OCI-LY1 (cell line): ENCODE data around the gene USP44.
A peak's percentile ranks its signal among the peaks of the same experiment; 100 is the strongest.

Source experiments
- H2AFZ ChIP-seq: fragments of 200-600 bp; sonication (generic), shearing (Covaris generic); 2 replicates; pipeline ENCODE4 v1.6.0; 2014; ENCODE audit warnings: antibody characterized with exemption, mild to moderate bottlenecking, low read length
- H3F3A ChIP-seq: fragments of 200-600 bp; sonication (generic), shearing (Covaris generic); 2 replicates; pipeline ENCODE4 v1.6.0; 2014; ENCODE audit warnings: mild to moderate bottlenecking, antibody characterized with exemption, low read length, moderate library complexity; ENCODE audit not compliant: insufficient read depth
- H3K27ac ChIP-seq: fragments of 200-600 bp; sonication (generic); 2 replicates; pipeline ENCODE4 v1.5.1; 2014; ENCODE audit warnings: low read length, mixed run types, mild to moderate bottlenecking, low read depth; ENCODE audit not compliant: poor library complexity, severe bottlenecking
- H3K27me3 ChIP-seq: fragments of 200-600 bp; sonication (generic); 2 replicates; pipeline ENCODE4 v1.6.0; 2014; ENCODE audit warnings: antibody characterized with exemption, mild to moderate bottlenecking, low read length, moderate library complexity; ENCODE audit not compliant: insufficient read depth
- H3K36me3 ChIP-seq: fragments of 200-600 bp; sonication (generic); 2 replicates; pipeline ENCODE4 v1.6.1; 2014; ENCODE audit warnings: mild to moderate bottlenecking, antibody characterized with exemption, low read length, moderate library complexity, mixed read lengths; ENCODE audit not compliant: insufficient read depth
- H3K4me1 ChIP-seq: fragments of 200-600 bp; sonication (generic); 2 replicates; pipeline ENCODE4 v1.5.1; 2014; ENCODE audit warnings: mild to moderate bottlenecking, low read length, moderate library complexity; ENCODE audit not compliant: insufficient read depth, severe bottlenecking
- H3K4me2 ChIP-seq: fragments of 200-600 bp; sonication (generic), shearing (Covaris generic); 2 replicates; pipeline ENCODE4 v1.6.1; 2014; ENCODE audit warnings: low read length
- H3K4me3 ChIP-seq: fragments of 200-600 bp; sonication (generic); 2 replicates; pipeline ENCODE4 v1.5.1; 2014; ENCODE audit warnings: low read length, low read depth, mild to moderate bottlenecking, mixed read lengths; ENCODE audit not compliant: poor library complexity, severe bottlenecking
- H3K79me2 ChIP-seq: fragments of 200-600 bp; shearing (Covaris generic); 2 replicates; pipeline ENCODE4 v1.6.1; 2016; ENCODE audit warnings: mixed run types, low read length, mixed read lengths; ENCODE audit not compliant: insufficient read depth
- H3K9ac ChIP-seq: fragments of 200-600 bp; sonication (generic), shearing (Covaris generic); 2 replicates; pipeline ENCODE4 v1.6.1; 2014; ENCODE audit warnings: mild to moderate bottlenecking, low read length, mixed read lengths
- H3K9me2 ChIP-seq: fragments of 200-600 bp; sonication (generic), shearing (Covaris generic); 2 replicates; pipeline ENCODE4 v1.6.1; 2014; ENCODE audit warnings: low read depth, mild to moderate bottlenecking, low read length, mixed read lengths
- H3K9me3 ChIP-seq: fragments of 200-600 bp; shearing (Covaris generic); 2 replicates; pipeline ENCODE4 v1.6.1; 2014; ENCODE audit warnings: low read length, mixed read lengths
- H4K20me1 ChIP-seq: fragments of 200-600 bp; sonication (generic), shearing (Covaris generic); 2 replicates; pipeline ENCODE4 v1.6.0; 2016; ENCODE audit warnings: mild to moderate bottlenecking, low read length; ENCODE audit not compliant: insufficient read depth
- CTCF ChIP-seq: fragments of 200-600 bp; sonication (generic), shearing (Covaris generic); IDR thresholded peaks from 2 replicates; pipeline ENCODE4 v1.5.1; 2017; ENCODE audit warnings: mild to moderate bottlenecking, antibody characterized with exemption, low read length, moderate library complexity, mixed read lengths
- EZH2 ChIP-seq: fragments of 200-600 bp; sonication (generic), shearing (Covaris generic); IDR thresholded peaks from 2 replicates; pipeline ENCODE4 v1.8.0; 2017; ENCODE audit warnings: borderline replicate concordance, mixed run types, mild to moderate bottlenecking, antibody characterized with exemption, low read length, moderate library complexity, mixed read lengths

The USP44 gene

GRCh38 chr12:95473884-95474659 lies 77.2 kb downstream of the USP44 start, which contains the start of gene METAP2:
Gene METAP2, plus strand, starts transcription at chr12:95474152. Its CDS starts 28 bp downstream, at chr12:95474180.
- TF ChIP-seq EZH2 (no peak), CTCF (no peak)
- H3F3A ChIP-seq: no peaks in the 10 kb centered on the region; the same call in 1 of the 2 replicates
- peak within 1 kb of the TSS; percentile 94 for H3K9ac ChIP-seq
- peak within 1 kb of the TSS; percentile 92 for H3K4me3 ChIP-seq
- no peaks in the 10 kb centered on the region for H4K20me1 ChIP-seq
- peak within 1 kb of the TSS; percentile 97 for H3K4me2 ChIP-seq
- H3K4me1 ChIP-seq: peaks cover 26% of the 10 kb centered on the region
- peak within 1 kb of the TSS; percentile 60 for H3K27ac ChIP-seq
- no peaks in the 10 kb centered on the region for H3K27me3 ChIP-seq
- H3K9me2 ChIP-seq: no peaks in the 10 kb centered on the region
- H3K79me2 ChIP-seq: peaks cover 53% of the 10 kb centered on the region
- no peaks in the 10 kb centered on the region for H3K9me3 ChIP-seq
- peak within 1 kb of the TSS; percentile 82; the same call in 1 of the 2 replicates for H2AFZ ChIP-seq
- peaks cover 34% of the 10 kb centered on the region for H3K36me3 ChIP-seq

GRCh38 chr12:95473231-95473883 lies 77.9 kb downstream of the USP44 start:
- Histone ChIP-seq H4K20me1 (no peaks in the 10 kb centered on the region), H2AFZ (peak overlapping the region; percentile 82; the same call in 1 of the 2 replicates), H3K27ac (peak overlapping the region; percentile 60), H3K4me2 (peak overlapping the region; percentile 97), H3K9me2 (no peaks in the 10 kb centered on the region), H3K36me3 (peaks cover 27% of the 10 kb centered on the region), H3K4me3 (peak overlapping the region; percentile 92), H3F3A (no peaks in the 10 kb centered on the region; the same call in 1 of the 2 replicates), H3K27me3 (no peaks in the 10 kb centered on the region), H3K9me3 (no peaks in the 10 kb centered on the region), H3K79me2 (peaks cover 46% of the 10 kb centered on the region), H3K4me1 (peaks cover 22% of the 10 kb centered on the region), H3K9ac (peak overlapping the region; percentile 94)
- TF ChIP-seq EZH2 (no peak), CTCF (no peak)

GRCh38 chr12:95470300-95470699 lies 81.0 kb downstream of the USP44 start:
- Histone ChIP-seq H3K27me3 (no peaks in the 10 kb centered on the region), H3K9ac (no peak overlapping the region), H3K9me3 (no peaks in the 10 kb centered on the region), H3K4me3 (no peak overlapping the region), H3K79me2 (peaks cover 22% of the 10 kb centered on the region), H3F3A (no peaks in the 10 kb centered on the region; the same call in 1 of the 2 replicates), H3K36me3 (no peaks in the 10 kb centered on the region), H3K4me1 (peaks cover 13% of the 10 kb centered on the region), H2AFZ (no peak overlapping the region), H4K20me1 (no peaks in the 10 kb centered on the region), H3K27ac (no peak overlapping the region), H3K4me2 (no peak overlapping the region), H3K9me2 (no peaks in the 10 kb centered on the region)
- TF ChIP-seq CTCF (no peak), EZH2 (no peak)
